Stomach smooth muscle (tissue), 2 donors: ENCODE data around the gene S100A16.

Experiments
- H3K27ac ChIP-seq: one replicate; pipeline ENCODE4 v1.7.0; 2013; ENCODE audit warnings: mild to moderate bottlenecking, low read length, inconsistent platforms
- H3K27me3 ChIP-seq, 2 donors: one replicate each; pipeline ENCODE4 v1.7.0; 2013; ENCODE audit warnings: low read length in 2 of 2; ENCODE audit not compliant: insufficient read depth in 2 of 2, control insufficient read depth in 1 of 2
- H3K36me3 ChIP-seq, 2 donors: one replicate each; pipeline ENCODE4 v1.7.0; 2013; ENCODE audit warnings: low read length in 2 of 2; ENCODE audit not compliant: control insufficient read depth in 2 of 2, insufficient read depth in 2 of 2
- H3K4me1 ChIP-seq: one replicate; pipeline ENCODE4 v1.7.0; 2013; ENCODE audit warnings: low read length; ENCODE audit not compliant: control insufficient read depth, insufficient read depth
- H3K4me3 ChIP-seq, 2 donors: one replicate each; pipeline ENCODE4 v1.7.0; 2013; ENCODE audit warnings: low read length in 2 of 2
- H3K9ac ChIP-seq, 2 donors: one replicate each; pipeline ENCODE4 v1.7.0; 2013; ENCODE audit warnings: low read length in 2 of 2, mild to moderate bottlenecking in 1 of 2
- H3K9me3 ChIP-seq, 2 donors: one replicate each; pipeline ENCODE4 v1.7.0; 2013; ENCODE audit warnings: low read length in 2 of 2; ENCODE audit not compliant: control insufficient read depth in 2 of 2
- donor health status: healthy.
- donor health status: Pancreatic carcinoma.

The S100A16 gene

GRCh38 chr1:153615406-153615805 lies 2.5 kb upstream of the S100A16 start:
- Histone ChIP-seq H3K9me3 (no peaks in the 10 kb centered on the region), H3K4me3 (no peak overlapping the region), H3K36me3 (peaks cover 0 to 7% of the 10 kb centered on the region in 2 donors), H3K27ac (no peak overlapping the region), H3K27me3 (no peaks in the 10 kb centered on the region), H3K4me1 (peaks cover 45% of the 10 kb centered on the region), H3K9ac (no peak overlapping the region)

DNA sequence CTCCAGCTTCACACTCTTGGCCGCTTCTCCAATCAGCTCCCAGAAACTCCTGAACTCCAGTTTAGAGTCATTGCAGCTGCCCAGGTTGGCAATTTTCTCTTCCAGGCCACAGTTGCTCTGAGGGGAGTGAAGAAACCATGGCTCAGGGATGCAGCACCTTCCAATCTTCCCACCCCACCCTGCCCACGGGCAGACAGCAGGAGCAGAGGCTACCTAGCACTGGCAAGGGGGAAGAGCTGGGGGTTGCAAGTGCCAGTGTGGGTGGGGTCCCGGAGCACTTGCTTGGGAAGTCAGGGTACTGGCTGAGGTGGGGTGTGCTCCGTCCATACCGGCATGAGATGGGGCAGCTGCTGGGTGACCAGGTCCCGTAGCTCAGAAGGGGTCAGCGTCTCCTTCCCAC lies 2.0 kb upstream of the S100A16 start:
- no peak overlapping the region for H3K4me3 ChIP-seq
- H3K27ac ChIP-seq, result no peak overlapping the region
- H3K9me3 ChIP-seq, result no peaks in the 10 kb centered on the region
- no peaks in the 10 kb centered on the region for H3K27me3 ChIP-seq
- no peak overlapping the region for H3K9ac ChIP-seq
- H3K4me1 ChIP-seq, result peaks cover 49% of the 10 kb centered on the region
- peaks cover 0 to 7% of the 10 kb centered on the region in 2 donors for H3K36me3 ChIP-seq

DNA sequence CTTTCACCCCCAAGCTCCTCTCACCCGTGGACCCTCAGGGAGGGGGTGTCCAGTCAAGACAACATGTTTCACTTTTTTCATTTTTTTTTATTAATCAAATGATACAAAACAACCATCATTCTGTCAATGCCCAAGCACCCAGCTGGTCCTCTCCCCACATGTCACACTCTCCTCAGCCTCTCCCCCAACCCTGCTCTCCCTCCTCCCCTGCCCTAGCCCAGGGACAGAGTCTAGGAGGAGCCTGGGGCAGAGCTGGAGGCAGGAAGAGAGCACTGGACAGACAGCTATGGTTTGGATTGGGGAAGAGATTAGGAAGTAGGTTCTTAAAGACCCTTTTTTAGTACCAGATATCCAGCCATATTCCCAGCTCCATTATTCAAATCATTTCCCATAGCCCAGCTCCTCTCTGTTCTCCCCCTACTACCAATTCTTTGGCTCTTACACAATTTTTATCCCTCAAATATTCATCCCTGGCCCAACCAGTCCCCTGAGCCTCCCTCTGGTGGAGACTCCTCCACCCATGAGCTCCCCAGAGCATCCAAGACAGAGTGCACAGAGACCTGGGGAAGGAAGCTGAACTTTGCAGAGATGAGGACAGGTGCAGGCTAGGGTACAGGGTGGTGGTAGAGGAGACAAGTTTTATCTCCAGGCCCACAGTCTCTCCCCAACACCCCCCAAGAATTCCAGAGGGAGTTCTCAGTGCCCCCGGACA lies 1.4 kb upstream of the S100A16 start:
- Histone ChIP-seq H3K9ac (no peak overlapping the region), H3K27me3 (no peaks in the 10 kb centered on the region), H3K4me3 (no peak overlapping the region), H3K36me3 (peaks cover 0 to 4% of the 10 kb centered on the region in 2 donors), H3K9me3 (no peaks in the 10 kb centered on the region), H3K4me1 (peaks cover 54% of the 10 kb centered on the region), H3K27ac (no peak overlapping the region)

DNA sequence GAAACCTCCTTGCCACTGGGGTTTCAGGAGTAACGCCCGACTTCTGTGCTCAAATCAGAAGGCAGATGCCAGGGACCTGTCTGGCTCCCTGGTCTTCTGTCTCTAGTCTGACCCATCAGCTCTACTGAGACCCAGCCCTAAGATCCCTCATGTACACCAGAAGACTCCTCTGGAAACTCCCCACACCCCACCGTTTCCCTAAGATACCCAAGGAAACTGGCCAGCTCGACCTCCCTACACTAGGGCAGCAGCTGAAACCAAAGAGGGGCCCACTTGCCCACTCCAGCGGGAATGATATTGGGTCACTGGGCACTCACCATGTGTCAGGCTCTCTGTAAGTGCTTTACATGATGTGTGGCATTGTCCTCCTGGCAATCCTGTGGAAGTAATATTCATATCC lies 469 bp upstream of the S100A16 start:
- Histone ChIP-seq H3K36me3 (no peaks in the 10 kb centered on the region), H3K4me3 (peak overlapping the region; percentile 80 to 91), H3K27ac (peak overlapping the region; percentile 79), H3K27me3 (no peaks in the 10 kb centered on the region), H3K9ac (peak overlapping the region; percentile 86 to 95), H3K4me1 (peaks cover 63% of the 10 kb centered on the region), H3K9me3 (no peaks in the 10 kb centered on the region)

GRCh38 chr1:153612111-153612754 lies 704 bp downstream of the S100A16 start:
- peak overlapping the region; percentile 86 to 95 for H3K9ac ChIP-seq
- H3K4me3 ChIP-seq, result peak overlapping the region; percentile 80 to 91
- no peaks in the 10 kb centered on the region for H3K27me3 ChIP-seq
- no peaks in the 10 kb centered on the region for H3K9me3 ChIP-seq
- H3K36me3 ChIP-seq, result peaks cover 6% of the 10 kb centered on the region in 2 donors
- peaks cover 69% of the 10 kb centered on the region for H3K4me1 ChIP-seq
- H3K27ac ChIP-seq, result peak overlapping the region; percentile 79

DNA sequence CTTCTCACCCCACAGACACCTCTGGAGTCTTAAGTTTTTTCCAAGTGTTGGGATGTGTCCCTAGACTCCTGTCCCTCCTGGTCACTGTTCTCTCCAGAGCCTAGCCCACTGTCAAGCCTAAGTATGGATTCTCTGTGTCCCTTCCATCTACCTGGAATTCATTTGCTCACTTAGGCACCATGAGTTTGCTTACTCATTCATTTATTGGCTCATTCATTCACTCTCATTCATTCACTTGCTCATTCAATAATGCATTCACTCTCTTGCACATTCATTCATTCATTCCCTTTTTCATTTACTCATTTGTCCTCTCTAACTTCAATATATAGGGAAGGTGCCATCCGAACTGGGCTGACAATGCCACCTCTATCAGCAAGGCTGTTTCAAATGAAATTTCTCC lies 1.6 kb downstream of the S100A16 start:
- H3K4me1 ChIP-seq, result peaks cover 60% of the 10 kb centered on the region
- H3K36me3 ChIP-seq, result peaks cover 13% of the 10 kb centered on the region in 2 donors
- H3K27me3 ChIP-seq, result no peaks in the 10 kb centered on the region
- H3K9me3 ChIP-seq, result no peaks in the 10 kb centered on the region
- H3K9ac ChIP-seq, result peak overlapping the region; percentile 86 to 95
- peak overlapping the region; percentile 79 for H3K27ac ChIP-seq
- H3K4me3 ChIP-seq, result peak overlapping the region; percentile 80 to 91

- Histone ChIP-seq H3K36me3 (peaks cover 13% of the 10 kb centered on the region in 2 donors), H3K27ac (no peak overlapping the region), H3K9ac (no peak overlapping the region), H3K4me1 (peaks cover 56% of the 10 kb centered on the region), H3K27me3 (no peaks in the 10 kb centered on the region), H3K4me3 (peak overlapping the region in 1 of 2 donors; percentile 91), H3K9me3 (no peaks in the 10 kb centered on the region)
Observed at GRCh38 chr1:153610811-153611301, 2.1 kb downstream of the S100A16 start.

DNA sequence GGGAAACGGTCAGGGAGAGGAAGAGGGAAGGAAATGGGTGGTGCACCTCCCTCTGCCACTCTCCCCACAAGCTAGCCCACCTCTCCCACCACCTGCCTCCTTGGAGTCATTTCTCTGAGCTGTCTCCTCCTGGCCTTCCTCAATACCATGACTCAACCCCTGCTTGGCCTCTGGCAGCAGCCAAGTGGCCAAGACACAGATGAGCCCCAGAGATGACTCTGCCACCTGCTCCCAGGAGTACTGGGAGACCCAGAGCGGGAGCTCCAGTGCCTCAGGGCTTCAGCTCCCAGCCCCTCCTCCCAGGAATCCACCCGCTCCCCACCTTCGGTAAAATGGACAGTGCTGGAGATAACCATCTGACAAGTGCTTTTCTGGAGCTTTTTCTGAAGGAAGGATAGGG lies 2.6 kb downstream of the S100A16 start:
- no peak overlapping the region for H3K9ac ChIP-seq
- peaks cover 56% of the 10 kb centered on the region for H3K4me1 ChIP-seq

GRCh38 chr1:153609585-153609907 lies 3.4 kb downstream of the S100A16 start:
- H3K36me3 ChIP-seq, result peaks cover 13 to 17% of the 10 kb centered on the region in 2 donors
- H3K9me3 ChIP-seq, result no peaks in the 10 kb centered on the region
- peak overlapping the region; percentile 21 for H3K9ac ChIP-seq
- H3K4me3 ChIP-seq, result peak overlapping the region in 1 of 2 donors; percentile 64
- peak overlapping the region; percentile 49 for H3K27ac ChIP-seq
- H3K27me3 ChIP-seq, result no peaks in the 10 kb centered on the region
- peaks cover 54% of the 10 kb centered on the region for H3K4me1 ChIP-seq

More for the DNA sequence above, 2.6 kb downstream of the S100A16 start:
- H3K9me3 ChIP-seq, result no peaks in the 10 kb centered on the region
- H3K27me3 ChIP-seq, result no peaks in the 10 kb centered on the region
- peaks cover 13% of the 10 kb centered on the region in 2 donors for H3K36me3 ChIP-seq
- H3K27ac ChIP-seq, result peak overlapping the region; percentile 11
- peak overlapping the region in 1 of 2 donors; percentile 29 for H3K4me3 ChIP-seq

- peaks cover 13 to 17% of the 10 kb centered on the region in 2 donors for H3K36me3 ChIP-seq
- H3K9me3 ChIP-seq, result no peaks in the 10 kb centered on the region
- H3K27me3 ChIP-seq, result no peaks in the 10 kb centered on the region
- H3K4me1 ChIP-seq, result peaks cover 50% of the 10 kb centered on the region
- H3K9ac ChIP-seq, result peak overlapping the region; percentile 30 to 60
- peak overlapping the region; percentile 58 for H3K27ac ChIP-seq
- H3K4me3 ChIP-seq, result peak overlapping the region in 1 of 2 donors; percentile 64
Observed at GRCh38 chr1:153608742-153609584, 4.0 kb downstream of the S100A16 start.
